Neural progenitor cell (in vitro differentiated cells): ENCODE data around the gene CREBBP. TPM values are rescaled to one million over a fixed set of nuclear protein-coding genes. Genes with fewer than 3 reads are reported as not detected.

Experiments
- DNase-seq: peaks from one replicate; pipeline ENCODE4 v3.0.0-alpha.2; 2016; ENCODE audit warnings: low spot score
- H2AFZ ChIP-seq: fragments of 200-600 bp; sonication (generic); replicated peaks from 2 replicates; pipeline ENCODE4 v1.6.1; 2016; ENCODE audit warnings: antibody characterized with exemption
- H3F3A ChIP-seq: fragments of 200-600 bp; sonication (generic); 2 replicates; pipeline ENCODE4 v1.6.1; 2016; ENCODE audit warnings: antibody characterized with exemption, low read depth
- H3K27ac ChIP-seq: fragments of 200-600 bp; sonication (generic); 2 replicates; pipeline ENCODE4 v1.5.1; 2016; ENCODE audit warnings: mild to moderate bottlenecking
- H3K27me3 ChIP-seq: fragments of 200-600 bp; sonication (generic); 2 replicates; pipeline ENCODE4 v1.6.1; 2016; ENCODE audit warnings: mild to moderate bottlenecking, moderate library complexity
- H3K36me3 ChIP-seq: fragments of 200-600 bp; sonication (generic); 2 replicates; pipeline ENCODE4 v1.5.1; 2016
- H3K4me1 ChIP-seq: fragments of 200-600 bp; sonication (generic); 2 replicates; pipeline ENCODE4 v1.6.1; 2016; ENCODE audit warnings: mixed run types
- H3K4me2 ChIP-seq: fragments of 200-600 bp; sonication (generic); 2 replicates; pipeline ENCODE4 v1.6.1; 2016
- H3K4me3 ChIP-seq: fragments of 200-600 bp; sonication (generic); 2 replicates; pipeline ENCODE4 v1.5.1; 2016
- H3K79me2 ChIP-seq: fragments of 200-600 bp; sonication (generic); 2 replicates; pipeline ENCODE4 v1.6.1; 2016; ENCODE audit warnings: low read depth
- H3K9ac ChIP-seq: fragments of 200-600 bp; sonication (generic); 2 replicates; pipeline ENCODE4 v1.6.1; 2016
- H3K9me3 ChIP-seq: fragments of 200-600 bp; sonication (generic); 2 replicates; pipeline ENCODE4 v1.5.1; 2016; ENCODE audit warnings: low read depth
- H4K20me1 ChIP-seq: fragments of 200-600 bp; sonication (generic); 2 replicates; pipeline ENCODE4 v1.6.1; 2016; ENCODE audit warnings: low read depth
- H3K27ac Mint-ChIP-seq: 3 replicates; pipeline ENCODE4 v1.8.0; 2021; ENCODE audit warnings: mixed read lengths
- H3K27me3 Mint-ChIP-seq: 2 replicates; pipeline ENCODE4 v1.8.0; 2022; ENCODE audit warnings: low read depth, mild to moderate bottlenecking, inconsistent platforms, moderate library complexity, mixed read lengths; ENCODE audit not compliant: insufficient read depth
- H3K36me3 Mint-ChIP-seq: 3 replicates; pipeline ENCODE4 v1.8.0; 2021; ENCODE audit warnings: mixed read lengths
- H3K4me1 Mint-ChIP-seq: 3 replicates; pipeline ENCODE4 v1.8.0; 2021; ENCODE audit warnings: mixed read lengths
- H3K4me3 Mint-ChIP-seq: 3 replicates; pipeline ENCODE4 v1.8.0; 2021; ENCODE audit warnings: mild to moderate bottlenecking, moderate library complexity, mixed read lengths
- H3K9me3 Mint-ChIP-seq: 3 replicates; pipeline ENCODE4 v1.8.0; 2020; ENCODE audit warnings: mixed read lengths
- EZH2 ChIP-seq: fragments of 200-600 bp; sonication (generic); IDR thresholded peaks from 2 replicates; pipeline ENCODE4 v1.6.1; 2017; ENCODE audit warnings: antibody characterized with exemption, mild to moderate bottlenecking, moderate library complexity
- EZH2phosphoT487 ChIP-seq: fragments of 200-600 bp; sonication (generic); IDR thresholded peaks from 2 replicates; pipeline ENCODE4 v1.6.1; 2017; ENCODE audit warnings: antibody characterized with exemption
- total RNA-seq: library from RNA; depleted of rRNA; stranded (reverse); fragments of >200 nt; gene quantifications from 2 replicates; pipeline ENCODE4 v1.2.3, GENCODE V29; 2015; ENCODE audit warnings: low replicate concordance
- TF ChIP-seq, protein P1 (sequence below): fragments of 200-600 bp; sonication (generic); IDR thresholded peaks from 2 replicates; pipeline ENCODE4 v1.5.1; 2017; ENCODE audit warnings: antibody characterized with exemption, mild to moderate bottlenecking

The CREBBP gene
- total RNA-seq, 1 donor from 2014 or later, result 60.6 TPM

DNA sequence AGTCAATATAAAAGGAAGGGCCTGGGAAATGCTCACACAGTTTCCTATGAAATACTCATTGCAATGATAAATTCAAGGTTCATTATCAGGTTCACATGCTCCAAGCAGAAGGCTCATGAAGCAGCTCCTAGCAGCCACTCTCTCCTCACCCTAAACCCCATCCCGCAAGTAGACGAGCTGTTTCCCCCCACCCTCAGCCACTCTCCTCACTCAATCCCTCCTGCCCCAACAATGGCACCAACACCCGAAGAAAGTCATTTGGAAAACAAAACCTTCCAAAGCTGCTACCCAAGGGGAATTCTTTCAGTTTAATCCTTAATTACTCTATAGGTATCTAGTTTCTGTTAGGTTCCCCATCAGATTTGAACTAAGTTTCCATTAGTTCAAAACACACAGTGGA lies 69.7 kb downstream of the CREBBP start:
- Histone ChIP-seq H3K36me3 (peaks cover 8% of the 10 kb centered on the region), H4K20me1 (peaks cover 99% of the 10 kb centered on the region), H3K4me2 (peak overlapping the region; percentile 53), H3K79me2 (peaks cover 100% of the 10 kb centered on the region), H3K4me3 (no peak overlapping the region), H3F3A (peaks cover 10% of the 10 kb centered on the region), H3K4me1 (peaks cover 22% of the 10 kb centered on the region), H3K27ac (no peak overlapping the region), H3K9me3 (no peaks in the 10 kb centered on the region), H3K27me3 (no peaks in the 10 kb centered on the region), H2AFZ (no peak overlapping the region), H3K9ac (no peak overlapping the region)
- Mint-ChIP-seq H3K9me3 (peaks cover 3% of the 10 kb centered on the region), H3K4me1 (peaks cover 17% of the 10 kb centered on the region), H3K36me3 (peaks cover 42% of the 10 kb centered on the region), H3K4me3 (no peak overlapping the region), H3K27me3 (no peaks in the 10 kb centered on the region), H3K27ac (no peak overlapping the region)
- DNase-seq, result no peak
- TF ChIP-seq EZH2phosphoT487, result no peak
- TF ChIP-seq EZH2, result no peak
- TF ChIP-seq, protein P1, sequence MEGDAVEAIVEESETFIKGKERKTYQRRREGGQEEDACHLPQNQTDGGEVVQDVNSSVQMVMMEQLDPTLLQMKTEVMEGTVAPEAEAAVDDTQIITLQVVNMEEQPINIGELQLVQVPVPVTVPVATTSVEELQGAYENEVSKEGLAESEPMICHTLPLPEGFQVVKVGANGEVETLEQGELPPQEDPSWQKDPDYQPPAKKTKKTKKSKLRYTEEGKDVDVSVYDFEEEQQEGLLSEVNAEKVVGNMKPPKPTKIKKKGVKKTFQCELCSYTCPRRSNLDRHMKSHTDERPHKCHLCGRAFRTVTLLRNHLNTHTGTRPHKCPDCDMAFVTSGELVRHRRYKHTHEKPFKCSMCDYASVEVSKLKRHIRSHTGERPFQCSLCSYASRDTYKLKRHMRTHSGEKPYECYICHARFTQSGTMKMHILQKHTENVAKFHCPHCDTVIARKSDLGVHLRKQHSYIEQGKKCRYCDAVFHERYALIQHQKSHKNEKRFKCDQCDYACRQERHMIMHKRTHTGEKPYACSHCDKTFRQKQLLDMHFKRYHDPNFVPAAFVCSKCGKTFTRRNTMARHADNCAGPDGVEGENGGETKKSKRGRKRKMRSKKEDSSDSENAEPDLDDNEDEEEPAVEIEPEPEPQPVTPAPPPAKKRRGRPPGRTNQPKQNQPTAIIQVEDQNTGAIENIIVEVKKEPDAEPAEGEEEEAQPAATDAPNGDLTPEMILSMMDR, result no peak

GRCh38 chr16:3810198-3810664 lies 70.3 kb downstream of the CREBBP start:
- no peak overlapping the region for H3K27ac ChIP-seq
- H3K27me3 Mint-ChIP-seq, result no peaks in the 10 kb centered on the region
- H3K4me3 Mint-ChIP-seq, result no peak overlapping the region
- H2AFZ ChIP-seq, result no peak overlapping the region
- no peak overlapping the region for H3K27ac Mint-ChIP-seq
- H3K4me1 ChIP-seq, result peaks cover 18% of the 10 kb centered on the region
- H3K4me2 ChIP-seq, result no peak overlapping the region
- peaks cover 8% of the 10 kb centered on the region for H3K36me3 ChIP-seq
- H3K9me3 Mint-ChIP-seq, result peaks cover 3% of the 10 kb centered on the region
- H3K4me1 Mint-ChIP-seq, result peaks cover 17% of the 10 kb centered on the region
- no peak for DNase-seq
- peaks cover 99% of the 10 kb centered on the region for H4K20me1 ChIP-seq
- peaks cover 46% of the 10 kb centered on the region for H3K36me3 Mint-ChIP-seq
- peaks cover 10% of the 10 kb centered on the region for H3F3A ChIP-seq
- TF ChIP-seq, protein P1, result no peak
- no peak for TF ChIP-seq EZH2phosphoT487
- H3K79me2 ChIP-seq, result peaks cover 100% of the 10 kb centered on the region
- no peaks in the 10 kb centered on the region for H3K9me3 ChIP-seq
- H3K9ac ChIP-seq, result no peak overlapping the region
- H3K27me3 ChIP-seq, result no peaks in the 10 kb centered on the region
- no peak overlapping the region for H3K4me3 ChIP-seq

DNA sequence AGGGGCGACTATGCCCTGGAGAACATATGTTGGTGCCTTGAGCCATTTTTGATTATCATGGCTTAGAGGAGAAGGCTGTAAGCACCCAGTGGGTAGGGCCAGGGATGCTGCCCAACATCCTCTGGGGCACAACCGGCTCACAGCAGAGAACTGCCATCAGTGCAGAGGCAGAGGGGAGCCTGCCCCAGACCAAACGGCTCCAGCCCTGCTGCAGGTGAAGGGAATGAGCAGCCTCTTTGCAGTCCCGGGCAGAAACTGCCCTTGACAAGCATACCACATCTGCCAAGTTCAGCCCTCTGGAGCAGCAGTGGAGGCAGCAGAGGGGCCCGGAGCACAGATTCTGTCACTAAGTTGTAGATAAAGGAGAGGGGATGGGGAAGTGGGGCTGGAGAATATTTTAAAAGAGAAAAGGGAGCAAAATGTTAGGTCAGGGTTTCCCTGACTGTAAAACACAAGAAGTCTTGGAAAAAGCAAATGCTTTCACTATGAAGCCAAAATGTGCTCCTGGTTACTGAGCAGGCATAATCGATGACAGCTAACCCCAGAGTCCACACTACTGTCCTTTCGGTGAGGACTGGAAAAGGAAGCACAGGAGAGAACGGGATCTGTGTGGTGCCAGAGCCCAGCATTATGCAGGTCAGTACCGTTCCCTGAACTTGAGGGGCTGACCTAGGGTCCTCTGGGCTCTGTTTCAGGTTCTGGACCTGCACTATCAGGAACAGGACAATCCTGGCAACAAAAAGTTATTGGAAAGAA lies 72.0 kb downstream of the CREBBP start:
- Histone ChIP-seq H3F3A (peaks cover 8% of the 10 kb centered on the region), H3K27me3 (no peaks in the 10 kb centered on the region), H3K79me2 (peaks cover 100% of the 10 kb centered on the region), H4K20me1 (peaks cover 100% of the 10 kb centered on the region), H3K9me3 (no peaks in the 10 kb centered on the region), H3K4me1 (peaks cover 18% of the 10 kb centered on the region), H3K4me2 (no peak overlapping the region), H2AFZ (no peak overlapping the region), H3K36me3 (peaks cover 8% of the 10 kb centered on the region), H3K4me3 (no peak overlapping the region), H3K9ac (no peak overlapping the region), H3K27ac (no peak overlapping the region)
- no peaks in the 10 kb centered on the region for H3K27me3 Mint-ChIP-seq
- H3K9me3 Mint-ChIP-seq, result peaks cover under 1% of the 10 kb centered on the region
- no peak for DNase-seq
- peak overlapping the region; percentile 51 for H3K27ac Mint-ChIP-seq
- no peak overlapping the region for H3K4me3 Mint-ChIP-seq
- H3K4me1 Mint-ChIP-seq, result peaks cover 17% of the 10 kb centered on the region
- TF ChIP-seq EZH2 (no peak), EZH2phosphoT487 (no peak)
- TF ChIP-seq, protein P1, result no peak
- H3K36me3 Mint-ChIP-seq, result peaks cover 52% of the 10 kb centered on the region
